MM.1S (cell line): ENCODE data around the gene DEFB108B.

Source experiments
- EZH2 ChIP-seq: fragments of 300-600 bp; sonication (generic); optimal IDR thresholded peaks from 2 replicates; pipeline ENCODE3; 2017; ENCODE audit warnings: low read depth, mild to moderate bottlenecking, antibody characterized with exemption, low read length, mixed read lengths
- TF ChIP-seq, protein P1 (sequence below): fragments of 300-600 bp; sonication (generic); IDR thresholded peaks from 2 replicates; pipeline ENCODE4 v1.5.1; 2016; ENCODE audit warnings: antibody characterized with exemption, low read length, mixed read lengths

- TF ChIP-seq, protein P1, sequence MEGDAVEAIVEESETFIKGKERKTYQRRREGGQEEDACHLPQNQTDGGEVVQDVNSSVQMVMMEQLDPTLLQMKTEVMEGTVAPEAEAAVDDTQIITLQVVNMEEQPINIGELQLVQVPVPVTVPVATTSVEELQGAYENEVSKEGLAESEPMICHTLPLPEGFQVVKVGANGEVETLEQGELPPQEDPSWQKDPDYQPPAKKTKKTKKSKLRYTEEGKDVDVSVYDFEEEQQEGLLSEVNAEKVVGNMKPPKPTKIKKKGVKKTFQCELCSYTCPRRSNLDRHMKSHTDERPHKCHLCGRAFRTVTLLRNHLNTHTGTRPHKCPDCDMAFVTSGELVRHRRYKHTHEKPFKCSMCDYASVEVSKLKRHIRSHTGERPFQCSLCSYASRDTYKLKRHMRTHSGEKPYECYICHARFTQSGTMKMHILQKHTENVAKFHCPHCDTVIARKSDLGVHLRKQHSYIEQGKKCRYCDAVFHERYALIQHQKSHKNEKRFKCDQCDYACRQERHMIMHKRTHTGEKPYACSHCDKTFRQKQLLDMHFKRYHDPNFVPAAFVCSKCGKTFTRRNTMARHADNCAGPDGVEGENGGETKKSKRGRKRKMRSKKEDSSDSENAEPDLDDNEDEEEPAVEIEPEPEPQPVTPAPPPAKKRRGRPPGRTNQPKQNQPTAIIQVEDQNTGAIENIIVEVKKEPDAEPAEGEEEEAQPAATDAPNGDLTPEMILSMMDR: no peak
- TF ChIP-seq EZH2: no peak
These were observed 45.7 kb upstream of the DEFB108B start for GRCh38 chr11:71787098-71787823.
